Activated T-cell treated with anti-CD3 and anti-CD28 coated beads for 4 hours (primary cell): ENCODE measurements around the gene GALM.
"Not testable (repeated sequence)": the region's sequence is repeated elsewhere in the genome, so short reads cannot be mapped to it uniquely, and the experiment has no call there.

Experiments
- DNase-seq: peaks from one replicate; pipeline ENCODE4 v3.0.0-alpha.2; 2020

The GALM gene

DNA sequence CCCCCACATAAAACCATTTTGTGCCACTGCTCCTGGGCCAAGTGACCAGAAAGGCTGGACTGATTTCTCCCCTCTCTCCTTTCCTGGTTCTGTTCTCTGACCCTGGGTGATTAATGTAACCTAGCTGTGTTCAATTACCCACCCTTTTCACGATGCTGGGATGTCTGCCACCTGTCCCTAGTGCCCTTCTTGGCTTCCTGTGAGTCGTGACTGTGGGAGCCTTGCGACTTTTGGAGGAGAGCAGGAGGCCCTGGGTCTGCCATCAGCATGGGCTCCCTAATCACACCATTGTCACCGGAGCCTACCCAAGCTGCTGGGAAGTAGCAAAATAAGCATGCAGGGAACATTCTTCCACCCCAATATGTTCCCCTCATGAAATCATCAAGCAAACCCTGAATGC lies 47.0 kb downstream of the GALM start:
- no peak for DNase-seq

DNA sequence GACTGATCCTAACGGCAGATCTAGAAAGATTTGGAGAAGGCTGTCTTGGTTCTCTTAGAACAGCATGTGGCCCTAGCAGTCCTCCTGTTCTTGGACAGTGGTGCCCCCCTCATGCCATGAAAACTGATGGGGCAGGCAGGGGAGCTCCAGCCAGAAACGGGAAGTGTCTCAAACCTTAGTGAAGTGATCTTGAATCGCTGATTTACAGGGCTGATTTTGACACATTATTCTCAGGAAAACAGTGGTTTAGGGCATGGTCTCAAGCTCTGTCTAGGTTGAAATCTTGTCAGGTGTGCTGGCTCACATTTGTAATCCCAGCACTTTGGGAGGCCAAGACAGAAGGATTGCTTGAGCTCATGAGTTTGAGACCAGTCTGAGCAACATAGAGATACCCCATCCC lies 47.4 kb downstream of the GALM start:
- no peak for DNase-seq

DNA sequence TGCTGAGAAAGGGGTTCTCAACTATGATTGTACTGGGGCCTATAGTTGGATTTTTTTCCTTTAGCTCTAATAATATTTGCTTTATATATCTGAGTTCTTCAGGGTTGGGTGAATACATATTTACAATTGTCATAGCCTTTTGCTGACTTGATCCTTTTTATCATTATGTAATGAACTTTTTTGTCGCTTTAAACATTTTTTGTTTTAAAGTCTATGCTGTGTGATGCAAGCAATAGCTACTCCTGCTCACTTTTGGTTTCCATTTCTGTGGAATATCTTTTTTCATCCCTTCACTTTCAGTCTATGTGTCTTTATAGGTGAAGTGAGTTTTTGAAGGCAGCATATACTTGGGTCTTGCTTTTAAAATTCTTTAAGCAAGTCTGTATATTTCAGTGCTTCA lies 49.0 kb downstream of the GALM start:
- not testable (repeated sequence) for DNase-seq

GRCh38 chr2:38716185-38716584 lies 50.3 kb downstream of the GALM start:
- no peak for DNase-seq

- DNase-seq, result no peak
Measured at GRCh38 chr2:38718601-38719000, 52.7 kb downstream of the GALM start.

- no peak for DNase-seq
Measured at GRCh38 chr2:38719706-38720105, 53.8 kb downstream of the GALM start.

DNA sequence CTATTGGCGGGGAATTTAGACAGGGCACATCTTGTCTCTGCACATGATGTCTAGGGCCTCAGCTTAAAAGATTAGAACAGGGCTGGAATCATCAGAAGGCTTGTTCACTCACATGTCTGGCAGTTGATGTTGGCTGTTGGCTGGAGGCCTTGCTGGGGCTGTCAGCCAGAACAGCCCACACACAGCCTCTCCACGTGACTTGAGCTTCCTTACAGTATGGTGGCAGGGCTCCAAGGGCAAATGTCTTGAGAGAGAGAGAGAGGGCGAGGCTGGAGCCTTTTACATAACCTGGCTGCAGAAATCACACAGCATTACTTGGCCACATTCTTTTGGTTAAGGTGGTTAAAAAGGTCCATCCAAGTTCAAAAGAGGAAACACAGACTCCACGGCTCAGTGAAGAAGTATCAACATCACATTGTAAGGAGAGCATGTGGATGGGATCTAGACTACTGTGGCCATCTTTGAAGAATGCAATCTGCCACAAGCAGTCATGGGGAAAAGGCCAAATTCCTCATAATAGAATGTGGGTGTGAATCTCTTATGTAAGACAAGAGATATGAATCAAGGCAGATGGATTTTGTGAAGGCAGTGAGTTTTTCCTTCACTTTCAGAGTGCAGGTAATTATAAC lies 54.8 kb downstream of the GALM start:
- no peak for DNase-seq

DNA sequence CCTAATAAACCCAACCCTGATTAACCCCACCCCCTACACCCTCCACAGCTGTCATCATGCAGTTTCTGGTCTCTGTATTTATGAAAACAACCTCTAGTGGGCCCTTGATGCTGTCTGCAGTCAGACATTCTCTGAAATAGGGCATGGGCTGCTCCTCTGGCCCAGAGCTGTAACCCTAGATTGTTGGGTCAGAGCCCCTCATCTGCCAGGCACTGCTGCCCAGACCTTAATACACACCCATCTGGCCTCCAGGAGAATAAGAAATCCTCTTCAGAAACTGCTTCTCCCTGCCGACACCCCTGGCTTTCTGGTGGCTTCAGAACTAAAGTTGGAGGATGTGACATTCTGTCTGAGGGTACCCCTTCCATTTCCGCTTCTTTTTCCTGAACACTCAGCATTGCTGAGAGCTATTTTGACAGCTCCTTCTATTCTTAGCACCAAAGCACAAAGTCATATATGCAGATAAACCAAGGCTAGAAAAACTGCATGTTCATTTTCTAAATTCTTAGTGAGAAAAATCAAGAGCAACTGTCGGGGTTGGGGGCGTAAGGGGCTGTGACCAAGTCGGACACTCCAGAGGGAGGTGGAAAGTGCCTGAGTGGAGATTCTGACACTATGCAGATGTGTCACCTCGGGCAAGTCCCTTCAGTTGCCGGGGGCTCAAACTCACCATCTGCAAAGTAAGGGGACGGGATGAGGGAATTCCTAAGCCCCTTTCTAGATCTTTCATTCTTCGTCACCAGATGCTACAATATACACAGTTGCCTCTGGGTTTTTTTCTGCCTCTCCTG lies 56.6 kb downstream of the GALM start:
- peak; percentile 14 for DNase-seq

GRCh38 chr2:38723173-38723572 lies 57.3 kb downstream of the GALM start:
- DNase-seq, result no peak

DNA sequence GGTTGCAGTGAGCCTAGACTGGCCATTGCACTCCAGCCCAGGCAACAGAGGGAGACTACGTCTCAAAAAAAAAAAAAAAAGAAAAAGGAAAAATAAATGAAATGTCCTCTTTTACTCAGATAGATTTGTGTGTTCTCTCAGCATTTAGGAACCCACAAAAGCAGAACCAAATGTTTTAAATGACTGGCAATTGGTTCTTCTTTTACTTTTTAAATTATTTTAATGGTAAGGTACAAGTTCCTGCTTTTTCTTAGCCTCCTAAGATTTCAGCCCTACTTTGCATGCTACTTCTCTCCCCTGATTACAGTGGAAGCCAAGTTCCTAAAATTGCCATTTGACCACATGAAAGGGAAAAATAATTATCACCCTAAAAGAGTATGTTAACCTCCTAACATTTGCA lies 61.7 kb downstream of the GALM start:
- no peak for DNase-seq

DNA sequence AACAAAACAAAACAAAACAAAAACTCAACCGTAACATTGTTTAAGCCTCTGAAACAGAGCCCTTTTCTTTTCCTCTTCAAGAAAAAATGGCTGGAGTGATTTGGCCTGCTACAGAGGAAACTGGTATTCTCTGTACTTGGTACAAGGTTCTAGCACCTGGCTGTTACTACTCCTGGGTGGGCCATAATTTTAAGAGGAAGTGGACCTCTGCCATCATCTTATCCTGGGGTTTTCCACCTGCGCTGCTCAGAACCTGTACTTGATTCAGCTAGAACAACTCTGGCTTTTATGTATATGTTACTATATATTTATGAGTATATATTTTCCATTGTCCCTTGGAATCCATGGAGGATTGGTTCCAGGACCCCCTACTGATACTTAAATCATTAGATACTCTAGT lies 62.8 kb downstream of the GALM start:
- no peak for DNase-seq

DNA sequence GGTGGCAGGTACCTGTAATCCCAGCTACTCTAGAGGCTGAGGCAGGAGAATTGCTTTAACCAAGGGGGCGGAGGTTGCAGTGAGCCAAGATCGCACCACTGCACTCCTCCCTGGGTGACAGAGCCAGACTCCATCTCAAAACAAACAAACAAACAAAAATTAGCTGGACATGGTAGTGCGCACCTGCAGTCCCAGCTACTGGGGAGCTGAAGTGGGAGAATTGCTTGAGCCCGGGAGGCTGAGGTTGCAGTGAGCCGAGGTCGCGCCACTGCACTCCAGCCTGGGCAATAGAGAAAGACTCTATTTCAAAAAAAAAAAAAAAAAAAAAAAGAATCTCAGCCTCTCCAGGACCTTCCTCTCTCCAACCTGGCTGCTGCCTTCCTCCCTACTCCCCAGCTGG lies 65.2 kb downstream of the GALM start:
- DNase-seq, result no peak

DNA sequence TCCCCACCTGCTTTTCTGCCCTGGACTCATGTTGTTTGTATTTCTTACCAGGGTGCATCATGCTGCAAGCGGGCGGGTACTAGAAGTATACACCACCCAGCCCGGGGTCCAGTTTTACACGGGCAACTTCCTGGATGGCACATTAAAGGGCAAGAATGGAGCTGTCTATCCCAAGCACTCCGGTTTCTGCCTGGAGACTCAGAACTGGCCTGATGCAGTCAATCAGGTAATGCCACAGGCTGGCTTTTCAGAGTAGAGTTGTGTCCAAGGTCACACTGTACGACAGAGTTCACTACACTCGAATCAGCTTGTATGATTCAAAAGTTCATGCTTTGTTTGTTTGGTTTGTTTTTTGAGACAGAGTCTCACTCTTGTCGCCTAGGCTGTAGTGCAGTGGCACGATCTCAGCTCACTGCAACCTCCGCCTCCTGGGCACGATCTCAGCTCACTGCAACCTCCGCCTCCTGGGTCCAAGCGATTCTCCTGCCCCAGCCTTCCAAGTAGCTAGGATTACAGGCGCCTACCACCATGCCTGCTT lies 65.8 kb downstream of the GALM start:
- DNase-seq, result no peak

DNA sequence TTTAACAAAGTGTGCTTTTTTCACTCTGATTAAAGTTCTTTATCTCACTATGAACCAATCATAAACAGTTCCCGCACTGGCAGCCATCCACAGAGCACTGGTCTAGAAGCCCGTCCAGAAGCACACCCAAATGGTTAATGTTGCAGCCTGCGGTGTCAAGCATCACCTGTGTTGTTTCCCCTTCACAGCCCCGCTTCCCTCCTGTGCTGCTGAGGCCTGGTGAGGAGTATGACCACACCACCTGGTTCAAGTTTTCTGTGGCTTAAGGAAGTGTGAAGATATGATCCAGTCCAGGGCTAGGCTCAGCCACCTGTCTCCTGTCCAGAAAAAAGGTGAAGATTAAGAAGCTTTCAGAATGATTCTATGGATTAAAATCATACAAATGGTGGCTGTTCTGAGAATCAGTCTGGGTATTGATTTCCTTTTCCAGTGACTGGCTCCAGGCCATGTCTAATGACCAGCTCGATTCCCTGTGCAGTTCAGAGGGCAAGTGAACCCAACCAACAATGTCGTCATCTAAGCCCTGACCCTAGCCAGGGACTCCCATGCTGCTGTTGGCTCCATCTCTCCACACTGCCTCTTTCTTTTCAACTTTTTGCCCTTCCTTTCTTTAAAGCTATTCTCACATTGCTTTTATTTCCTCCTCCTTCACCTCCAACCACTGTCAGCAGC lies 67.5 kb downstream of the GALM start:
- DNase-seq, result no peak

DNA sequence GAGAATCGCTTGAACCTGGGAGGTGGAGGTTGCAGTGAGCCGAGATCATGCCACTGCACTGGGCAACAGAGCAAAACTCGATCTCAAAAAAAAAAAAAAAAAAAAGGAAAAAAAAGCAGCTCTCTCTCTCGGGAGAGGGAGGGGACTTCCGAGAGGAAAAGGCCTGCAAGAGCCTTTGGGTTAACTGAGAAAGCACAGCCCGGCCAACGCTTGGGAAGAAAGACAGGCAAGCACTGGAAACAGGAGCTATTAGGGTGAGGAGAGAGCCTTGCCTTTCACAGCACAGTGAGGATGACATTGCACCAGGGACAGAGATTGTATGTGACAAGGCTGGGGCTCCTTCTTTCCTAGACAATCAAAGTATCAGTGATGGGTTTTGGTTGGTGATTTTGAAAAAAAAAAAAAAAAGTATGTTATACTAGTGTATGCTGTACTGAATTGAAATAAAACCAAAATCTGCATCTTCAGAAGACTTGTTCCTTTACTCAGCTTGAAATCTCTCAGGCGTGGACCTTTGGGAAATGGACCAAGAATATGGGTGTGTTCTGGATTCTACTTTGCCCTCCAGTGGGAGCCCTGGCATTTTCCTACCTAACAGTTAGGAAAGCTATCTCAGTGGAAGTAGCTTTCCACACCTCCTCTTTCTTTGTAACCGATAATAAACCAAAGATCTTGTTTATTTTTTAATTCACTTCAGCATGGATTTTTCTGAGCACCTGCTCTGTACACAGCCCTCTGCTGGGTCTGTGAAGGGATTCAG lies 68.6 kb downstream of the GALM start:
- DNase-seq, result no peak

DNA sequence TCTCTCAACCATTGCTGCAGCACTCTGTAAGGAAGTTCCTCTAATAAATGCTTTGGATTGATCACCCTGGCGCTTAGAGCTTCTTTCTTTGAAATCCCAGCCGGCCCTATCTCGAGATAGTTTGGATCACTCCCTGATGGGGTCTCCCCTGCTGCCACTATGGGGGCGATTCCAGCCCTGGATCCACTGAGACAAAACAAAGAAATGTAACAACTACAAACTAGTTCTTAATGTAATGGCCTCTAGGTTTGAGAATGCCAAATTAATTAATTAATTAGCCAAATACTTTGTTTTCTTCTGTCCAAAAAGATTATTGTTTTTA lies 70.0 kb downstream of the GALM start:
- no peak for DNase-seq

- not testable (repeated sequence) for DNase-seq
Measured at GRCh38 chr2:38737000-38737698, 71.2 kb downstream of the GALM start.

GRCh38 chr2:38737925-38738324 lies 72.0 kb downstream of the GALM start:
- DNase-seq, result no peak

GRCh38 chr2:38739524-38739923 lies 73.6 kb downstream of the GALM start:
- no peak for DNase-seq

DNA sequence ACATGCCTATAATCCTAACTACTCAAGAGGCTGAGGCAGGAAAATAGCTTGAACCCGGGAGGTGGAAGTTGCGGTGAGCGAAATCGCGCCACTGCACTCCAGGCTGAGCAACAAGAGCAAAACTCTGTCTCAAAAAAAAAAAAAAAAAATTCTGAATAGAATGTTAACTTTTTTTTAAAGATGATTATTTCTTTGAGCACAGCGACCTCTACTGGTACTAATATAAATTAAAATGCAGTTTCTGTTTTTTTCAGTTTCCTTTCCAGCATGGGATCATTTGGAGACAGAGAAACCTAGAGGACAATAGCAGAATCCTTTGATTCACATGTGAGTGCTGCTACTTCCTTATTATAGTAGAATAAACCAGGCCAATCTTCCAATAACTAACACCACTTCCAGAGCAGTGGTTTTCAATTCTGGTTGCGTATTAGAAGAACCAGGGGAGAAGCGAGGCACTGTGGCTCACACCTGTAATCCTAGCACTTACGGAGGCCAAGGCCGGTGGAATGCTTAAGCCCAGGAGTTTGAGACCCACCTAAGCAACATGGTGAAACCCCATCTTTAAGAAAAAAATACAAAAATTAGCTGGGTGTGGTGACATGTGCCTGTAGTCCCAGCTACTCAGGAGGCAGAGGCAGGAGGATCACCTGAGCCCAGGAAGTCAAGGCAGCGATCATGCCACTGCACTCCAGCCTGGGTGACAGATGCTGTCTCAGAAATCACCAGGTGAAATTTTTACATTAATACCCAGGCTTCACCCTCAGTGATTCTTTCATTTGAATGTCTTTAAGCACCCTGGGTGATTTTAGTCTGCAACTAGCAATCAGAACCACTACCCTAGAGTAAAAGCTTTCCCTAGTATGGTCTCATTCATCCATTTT lies 75.2 kb downstream of the GALM start:
- DNase-seq, result no peak

DNA sequence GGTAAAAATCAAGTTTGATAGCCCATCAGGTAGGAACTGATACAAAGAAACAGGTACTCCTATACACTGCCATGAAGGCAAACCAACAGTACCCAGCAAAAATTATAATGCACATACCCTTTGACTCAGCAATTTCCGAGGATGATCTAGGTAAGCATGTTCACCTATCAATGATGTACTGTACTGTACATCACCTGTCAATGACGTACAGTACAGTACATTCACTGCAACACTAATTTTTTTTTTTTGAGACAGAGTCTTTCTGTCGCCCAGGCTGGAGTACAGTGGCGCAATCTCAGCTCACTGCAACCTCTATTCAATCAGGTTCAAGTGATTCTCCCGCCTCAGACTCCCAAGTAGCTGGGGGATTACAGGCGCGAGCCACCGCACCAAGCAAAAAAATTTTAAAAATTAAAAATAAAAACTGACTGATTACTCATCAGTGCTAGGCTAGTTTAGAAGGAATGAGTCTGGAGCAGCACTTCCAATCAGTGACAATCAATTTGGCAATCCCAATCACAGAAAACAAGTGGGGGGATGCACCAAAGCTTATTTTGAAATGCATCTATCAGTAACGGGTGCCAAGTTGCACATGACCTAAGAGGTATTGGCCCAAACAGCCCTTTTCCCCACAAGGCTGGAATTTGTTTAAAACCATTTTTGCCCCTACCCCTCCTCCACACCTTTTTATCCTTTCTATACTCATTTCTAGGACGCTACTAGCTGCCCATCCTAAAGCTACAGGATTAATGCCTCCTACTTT lies 77.1 kb downstream of the GALM start:
- no peak for DNase-seq
